GM12875 (cell line): ENCODE data around the gene NHERF1.

Experiments used
- H3K4me3 ChIP-seq: one replicate; pipeline ENCODE4 v1.5.1; 2011; ENCODE audit warnings: low read depth, low read length, control low read depth
- CTCF ChIP-seq: IDR thresholded peaks from 2 replicates; pipeline ENCODE4 v1.5.1; 2011; ENCODE audit warnings: low read depth, mild to moderate bottlenecking, control low read depth, inconsistent platforms, low read length, moderate library complexity, borderline replicate concordance; ENCODE audit not compliant: insufficient read depth

The NHERF1 gene

GRCh38 chr17:74768763-74769114 is 20.3 kb downstream of the NHERF1 start:
- no peak for TF ChIP-seq CTCF
- H3K4me3 ChIP-seq: no peak overlapping the region

- TF ChIP-seq CTCF: no peak
- H3K4me3 ChIP-seq: no peak overlapping the region
These were observed 20.9 kb downstream of the NHERF1 start for GRCh38 chr17:74769266-74769855.

GRCh38 chr17:74769856-74770497 is 21.5 kb downstream of the NHERF1 start:
- no peak for TF ChIP-seq CTCF
- H3K4me3 ChIP-seq: no peak overlapping the region

- peak; percentile 77 for TF ChIP-seq CTCF
- H3K4me3 ChIP-seq: no peak overlapping the region
These were observed 22.3 kb downstream of the NHERF1 start for GRCh38 chr17:74770498-74771318.

GRCh38 chr17:74771319-74771914 is 23.0 kb downstream of the NHERF1 start:
- no peak overlapping the region for H3K4me3 ChIP-seq
- no peak for TF ChIP-seq CTCF

- TF ChIP-seq CTCF: no peak
These were observed 23.6 kb downstream of the NHERF1 start for GRCh38 chr17:74772053-74772452.

More at GRCh38 chr17:74772053-74772452, 23.6 kb downstream of the NHERF1 start:
- no peak overlapping the region for H3K4me3 ChIP-seq
